Putamen (tissue), 1 donor: ENCODE results near the gene PITPNB.

Experiments used
- DNase-seq: peaks from one replicate; pipeline ENCODE4 v3.0.0-alpha.2; 2016; ENCODE audit warnings: low spot score

PITPNB gene

GRCh38 chr22:27859336-27859735, 59.7 kb downstream of the PITPNB start:
- no peak for DNase-seq

DNA sequence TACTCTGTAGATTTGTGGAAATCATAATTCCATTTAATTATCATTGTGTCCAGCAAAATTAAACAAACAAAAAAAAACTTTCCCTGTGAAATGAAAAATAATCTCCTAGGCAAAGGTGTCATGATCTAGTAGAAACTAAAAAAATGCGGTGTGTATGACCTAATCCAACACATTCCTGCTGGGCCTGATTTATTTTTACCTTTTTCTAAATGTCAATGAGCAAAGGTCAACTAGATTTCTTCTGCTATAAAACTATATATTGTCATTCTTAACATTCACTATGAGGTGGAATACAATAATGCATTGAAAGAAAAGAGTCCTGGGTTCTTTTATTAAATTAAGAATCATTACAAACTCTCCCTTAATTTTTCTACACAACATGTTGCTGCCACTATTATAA, 60.4 kb downstream of the PITPNB start:
- no peak for DNase-seq

- DNase-seq: no peak
Observed at GRCh38 chr22:27857443-27857842, 61.6 kb downstream of the PITPNB start.

DNA sequence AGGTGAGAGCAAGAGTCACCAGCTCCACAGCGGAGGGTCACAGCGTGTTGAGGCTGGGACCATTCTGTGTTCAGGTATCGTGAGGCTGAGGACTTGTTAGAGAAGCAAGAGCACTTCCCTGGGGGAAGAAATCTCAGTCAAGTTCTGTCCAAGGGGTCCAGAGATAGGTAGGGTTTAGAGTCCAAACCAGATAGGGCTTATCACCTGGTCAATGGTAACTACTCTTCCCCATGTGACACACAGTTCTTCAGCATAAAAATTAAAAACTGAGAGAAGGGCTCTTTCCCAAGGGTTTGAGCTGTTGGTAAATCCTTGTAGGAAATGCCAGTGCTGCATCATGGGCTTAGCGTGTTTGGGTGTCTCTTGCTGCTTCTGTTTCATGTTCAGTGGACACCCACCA, 62.7 kb downstream of the PITPNB start:
- no peak for DNase-seq

- no peak for DNase-seq
Observed at GRCh38 chr22:27853424-27853823, 65.6 kb downstream of the PITPNB start.

DNA sequence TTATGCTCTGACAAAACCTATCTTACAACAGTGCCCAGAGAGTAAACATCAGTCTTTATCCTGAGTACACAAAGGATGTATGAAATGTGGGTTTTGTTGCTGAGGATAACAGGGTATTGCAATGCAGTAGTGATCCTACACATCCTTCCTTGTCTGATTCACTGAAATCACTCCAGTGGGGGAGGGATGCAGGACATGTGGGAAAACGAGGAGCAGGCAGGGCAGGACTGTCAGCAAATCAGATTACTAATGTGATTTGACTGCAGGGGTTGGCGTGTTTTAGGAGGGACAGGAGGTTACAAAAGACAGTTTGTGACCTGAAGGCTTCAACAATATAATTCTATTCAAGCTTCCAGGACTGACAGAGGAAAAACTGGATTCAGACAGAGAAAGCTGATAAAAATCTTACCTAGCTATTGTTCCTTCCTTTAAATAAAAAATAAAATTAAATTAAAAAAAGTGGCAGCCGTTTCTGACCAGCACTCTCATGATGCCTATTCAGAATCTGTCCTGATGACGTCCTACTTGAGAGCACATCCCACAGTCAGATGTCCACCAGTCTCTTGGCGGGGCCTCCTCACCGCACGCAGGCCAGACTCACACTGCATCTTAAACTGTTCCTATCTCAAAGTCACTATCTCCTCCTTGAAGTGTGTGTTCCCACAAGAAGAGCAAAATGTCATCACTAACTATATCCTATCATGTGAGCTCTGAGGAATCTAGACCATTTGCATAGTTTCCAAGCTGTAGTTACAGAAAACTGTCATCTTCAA, 66.9 kb downstream of the PITPNB start:
- DNase-seq: no peak

- DNase-seq: no peak
Observed at GRCh38 chr22:27850000-27850521, 69.0 kb downstream of the PITPNB start.

- no peak for DNase-seq
Observed at GRCh38 chr22:27848005-27848404, 71.1 kb downstream of the PITPNB start.

GRCh38 chr22:27846910-27847309, 72.1 kb downstream of the PITPNB start:
- DNase-seq: no peak

- DNase-seq: no peak
Observed at GRCh38 chr22:27846248-27846757, 72.8 kb downstream of the PITPNB start.

- DNase-seq: no peak
Observed at GRCh38 chr22:27845644-27846043, 73.4 kb downstream of the PITPNB start.

DNA sequence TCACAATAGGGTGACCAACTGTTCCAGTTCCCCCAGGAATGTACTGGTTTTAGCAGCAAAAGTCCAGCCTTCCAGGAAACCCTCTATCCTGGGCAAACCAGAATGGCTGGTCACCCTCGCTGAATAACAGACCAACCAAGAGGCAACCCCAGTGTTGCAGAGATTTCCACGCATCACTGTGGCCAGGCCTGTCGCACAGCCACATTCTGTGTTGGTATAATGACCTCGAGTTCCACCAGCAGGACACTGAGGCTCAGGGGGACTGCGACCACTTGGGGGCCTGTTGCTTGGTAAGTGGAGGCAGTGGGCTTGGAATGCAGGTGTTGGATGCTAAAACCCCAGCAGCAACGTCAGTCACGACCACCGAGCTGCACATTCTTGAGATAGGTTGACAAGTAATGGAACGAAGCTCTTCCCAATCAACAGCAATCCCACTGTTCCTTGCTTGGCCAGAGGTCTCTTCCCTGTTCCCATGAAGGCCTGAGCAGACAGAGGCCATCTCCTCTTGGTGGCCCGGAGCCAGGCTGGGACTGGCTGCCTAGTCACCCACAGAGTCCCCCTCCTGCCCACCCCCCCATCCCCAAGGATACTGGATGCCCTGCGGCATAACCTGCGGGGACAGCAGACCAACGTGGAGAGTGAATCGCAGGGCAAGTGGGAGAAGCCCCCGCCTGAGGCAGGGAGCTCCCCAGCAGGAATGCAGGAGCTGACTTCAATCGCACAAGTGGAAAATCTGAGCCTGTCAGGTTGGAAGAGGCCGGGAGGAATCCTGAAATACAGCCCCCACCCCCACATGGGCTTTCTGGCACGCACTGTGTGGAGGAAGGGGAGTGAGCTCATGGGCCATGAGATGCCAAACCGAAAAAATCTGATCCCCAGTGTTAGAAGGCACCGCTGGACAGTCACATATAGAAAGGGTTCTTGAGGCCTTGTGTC, 74.1 kb downstream of the PITPNB start:
- no peak for DNase-seq

DNA sequence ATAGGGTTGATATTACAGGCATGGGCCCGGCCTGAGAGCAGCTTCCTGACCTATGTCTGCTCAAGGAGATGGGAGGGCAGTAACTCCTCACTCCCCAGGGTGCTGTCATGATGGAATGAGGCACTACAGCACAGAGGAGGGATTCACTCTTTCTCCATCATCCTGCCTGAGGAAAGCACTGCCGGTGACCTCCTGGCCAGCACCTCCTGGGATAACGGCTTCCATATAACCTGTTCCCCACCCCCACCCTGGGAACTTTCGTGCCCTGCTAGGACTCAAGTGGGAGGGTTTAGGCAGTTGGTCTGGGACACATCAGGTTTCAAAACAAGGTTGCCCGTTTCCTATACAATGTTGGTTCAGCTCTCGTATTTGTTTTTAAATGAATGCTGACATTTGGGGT, 74.8 kb downstream of the PITPNB start:
- no peak for DNase-seq

- no peak for DNase-seq
Observed at GRCh38 chr22:27843441-27843840, 75.6 kb downstream of the PITPNB start.

GRCh38 chr22:27842669-27843431, 76.2 kb downstream of the PITPNB start:
- DNase-seq: no peak

- no peak for DNase-seq
Observed at GRCh38 chr22:27842201-27842600, 76.9 kb downstream of the PITPNB start.

GRCh38 chr22:27840436-27840835, 78.6 kb downstream of the PITPNB start:
- no peak for DNase-seq

DNA sequence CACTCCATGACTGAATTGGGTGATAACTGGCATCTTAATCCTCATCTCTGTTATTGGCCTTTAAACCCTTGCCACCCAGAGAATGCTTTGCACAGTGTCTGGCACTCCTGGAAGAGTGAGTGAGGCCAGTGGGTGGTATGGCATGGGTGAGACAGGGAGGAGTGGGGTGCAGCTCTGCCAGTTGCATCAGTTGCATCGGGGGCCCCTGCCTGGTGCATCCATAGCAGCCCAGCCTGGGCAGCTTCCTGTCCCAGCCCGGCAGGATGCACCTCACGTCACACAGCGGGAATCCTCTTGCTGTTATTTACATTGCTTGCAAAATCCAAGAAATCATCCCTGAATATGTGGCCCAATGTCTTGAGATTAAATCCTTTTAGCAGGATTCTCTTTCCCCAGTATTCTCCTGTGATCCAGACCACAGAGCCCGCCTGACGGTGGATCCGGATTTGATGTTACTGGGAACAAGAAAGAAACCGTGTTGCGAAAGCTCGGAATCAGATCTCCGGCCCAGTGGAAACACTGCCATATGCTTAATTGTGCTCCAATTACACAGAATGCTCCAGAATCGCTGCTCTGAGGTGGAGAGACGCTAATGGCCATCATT, 79.9 kb downstream of the PITPNB start:
- DNase-seq: no peak

GRCh38 chr22:27836181-27836580, 82.9 kb downstream of the PITPNB start:
- DNase-seq: no peak

- no peak for DNase-seq
Observed at GRCh38 chr22:27835446-27835845, 83.6 kb downstream of the PITPNB start.

GRCh38 chr22:27834364-27835185, 84.5 kb downstream of the PITPNB start:
- no peak for DNase-seq
